A673 (cell line): ENCODE results near the gene CTNNA2. TPM values are rescaled to one million over a fixed set of nuclear protein-coding genes. Genes with fewer than 3 reads are reported as not detected.

ENCODE experiments used
- BruUV-seq: library from RNA; stranded (reverse); fragments of 400-500 nt; replicated peaks from 2 replicates; lab custom pipeline; 2021; lab: Mats Ljungman, UMichigan
- CTCF ChIA-PET: fragments of 300-600 bp; sonication (Branson Sonifier 250); formaldehyde crosslinking; loops from one replicate; lab custom pipeline; 2022; ENCODE audit warnings: antibody characterized with exemption; lab: Charles Lee
- POLR2A ChIA-PET: fragments of 300-600 bp; sonication (Branson Sonifier 250); formaldehyde crosslinking; loops from one replicate; lab custom pipeline; 2022; ENCODE audit warnings: antibody characterized with exemption; ENCODE audit not compliant: low non-redundant PET; lab: Charles Lee
- DNase-seq: peaks from one replicate; pipeline ENCODE4 v3.0.0-alpha.2; 2015; ENCODE audit warnings: low spot score
- H3K27ac ChIP-seq: fragments of 200-600 bp; sonication (generic); 2 replicates; pipeline ENCODE4 v1.5.1; 2016; ENCODE audit warnings: mixed run types, low read depth, mild to moderate bottlenecking, mixed read lengths, antibody characterized with exemption, low read length; ENCODE audit not compliant: poor library complexity, severe bottlenecking
- H3K27me3 ChIP-seq: fragments of 200-600 bp; sonication (generic); replicated peaks from 2 replicates; pipeline ENCODE4 v1.6.1; 2017; ENCODE audit warnings: mixed run types, low read depth, mild to moderate bottlenecking, mixed read lengths, antibody characterized with exemption, low read length; ENCODE audit not compliant: insufficient read depth, poor library complexity
- H3K36me3 ChIP-seq: fragments of 200-600 bp; sonication (generic); 2 replicates; pipeline ENCODE4 v1.6.1; 2016; ENCODE audit warnings: mixed run types, mild to moderate bottlenecking, mixed read lengths, antibody characterized with exemption, low read length; ENCODE audit not compliant: insufficient read depth, poor library complexity, severe bottlenecking
- H3K4me1 ChIP-seq: fragments of 200-600 bp; sonication (generic); 2 replicates; pipeline ENCODE4 v1.6.1; 2017; ENCODE audit warnings: mixed run types, mild to moderate bottlenecking, mixed read lengths, antibody characterized with exemption, low read length; ENCODE audit not compliant: insufficient read depth, poor library complexity, severe bottlenecking
- H3K4me3 ChIP-seq: fragments of 200-600 bp; sonication (generic); 2 replicates; pipeline ENCODE4 v1.5.1; 2016; ENCODE audit warnings: low read depth, mixed run types, mild to moderate bottlenecking, mixed read lengths, low read length; ENCODE audit not compliant: poor library complexity, severe bottlenecking
- H3K9me3 ChIP-seq: fragments of 200-600 bp; sonication (generic); 2 replicates; pipeline ENCODE4 v1.6.1; 2016; ENCODE audit warnings: mixed run types, low read depth, mild to moderate bottlenecking, mixed read lengths, antibody characterized with exemption, low read length; ENCODE audit not compliant: poor library complexity, severe bottlenecking
- EZH2 ChIP-seq: fragments of 200-600 bp; sonication (generic); IDR thresholded peaks from 2 replicates; pipeline ENCODE4 v1.6.1; 2017; ENCODE audit warnings: borderline replicate concordance, low read depth, mild to moderate bottlenecking, mixed read lengths, antibody characterized with exemption, low read length; ENCODE audit not compliant: poor library complexity, severe bottlenecking
- intact Hi-C: fragments of 100-400 bp; cut with micrococcal nuclease; formaldehyde crosslinking; loops from one replicate; pipeline ENCODE4 v1.10.0; 2022; ENCODE audit not compliant: unreplicated experiment
- total RNA-seq: library from RNA; stranded (reverse); gene quantifications from 2 replicates; pipeline ENCODE4 v1.2.3, GENCODE V29; 2021
- TF ChIP-seq, protein P1 (sequence below): fragments of 300-800, 200-600 bp; sonication (generic); conservative IDR thresholded peaks from 2 replicates; pipeline ENCODE4 v1.5.1; 2017; ENCODE audit warnings: low read depth, mild to moderate bottlenecking, antibody characterized with exemption, low read length, moderate library complexity, mixed read lengths

CTNNA2 gene
- total RNA-seq, 1 experiment from 2014 or later = not detected

DNA sequence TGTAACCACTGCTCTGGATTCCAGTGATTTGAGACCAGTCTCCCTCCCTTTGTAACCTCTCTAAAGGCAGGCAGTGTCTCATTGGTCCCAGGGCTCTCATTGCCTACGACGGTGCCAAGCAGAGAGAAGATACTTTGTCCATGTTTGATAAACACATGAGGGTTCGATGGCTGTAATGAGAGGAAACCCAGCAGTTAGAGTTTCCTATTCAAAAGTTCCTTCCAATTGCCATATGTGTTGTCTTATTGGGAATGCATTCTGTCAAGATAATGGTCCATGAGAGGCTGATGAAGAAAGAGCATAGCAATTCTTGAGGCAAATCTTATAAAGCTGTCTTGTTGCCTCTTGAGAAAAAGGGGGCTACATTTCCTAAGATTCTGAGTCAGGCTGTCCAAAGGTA, 499.2 kb downstream of the CTNNA2 start:
- BruUV-seq = no TSS peak
- no peak overlapping the region for H3K4me3 ChIP-seq
- intact Hi-C loops = no loop called here
- no peak overlapping the region for H3K27ac ChIP-seq
- H3K27me3 ChIP-seq = peaks cover 12% of the 10 kb centered on the region
- no peak for DNase-seq
- no peaks in the 10 kb centered on the region for H3K36me3 ChIP-seq
- ChIA-PET POLR2A (no interaction called here), CTCF (no interaction called here)
- H3K9me3 ChIP-seq = no peaks in the 10 kb centered on the region
- no peak for TF ChIP-seq EZH2
- TF ChIP-seq, protein P1, sequence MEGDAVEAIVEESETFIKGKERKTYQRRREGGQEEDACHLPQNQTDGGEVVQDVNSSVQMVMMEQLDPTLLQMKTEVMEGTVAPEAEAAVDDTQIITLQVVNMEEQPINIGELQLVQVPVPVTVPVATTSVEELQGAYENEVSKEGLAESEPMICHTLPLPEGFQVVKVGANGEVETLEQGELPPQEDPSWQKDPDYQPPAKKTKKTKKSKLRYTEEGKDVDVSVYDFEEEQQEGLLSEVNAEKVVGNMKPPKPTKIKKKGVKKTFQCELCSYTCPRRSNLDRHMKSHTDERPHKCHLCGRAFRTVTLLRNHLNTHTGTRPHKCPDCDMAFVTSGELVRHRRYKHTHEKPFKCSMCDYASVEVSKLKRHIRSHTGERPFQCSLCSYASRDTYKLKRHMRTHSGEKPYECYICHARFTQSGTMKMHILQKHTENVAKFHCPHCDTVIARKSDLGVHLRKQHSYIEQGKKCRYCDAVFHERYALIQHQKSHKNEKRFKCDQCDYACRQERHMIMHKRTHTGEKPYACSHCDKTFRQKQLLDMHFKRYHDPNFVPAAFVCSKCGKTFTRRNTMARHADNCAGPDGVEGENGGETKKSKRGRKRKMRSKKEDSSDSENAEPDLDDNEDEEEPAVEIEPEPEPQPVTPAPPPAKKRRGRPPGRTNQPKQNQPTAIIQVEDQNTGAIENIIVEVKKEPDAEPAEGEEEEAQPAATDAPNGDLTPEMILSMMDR = no peak
- H3K4me1 ChIP-seq = no peaks in the 10 kb centered on the region

DNA sequence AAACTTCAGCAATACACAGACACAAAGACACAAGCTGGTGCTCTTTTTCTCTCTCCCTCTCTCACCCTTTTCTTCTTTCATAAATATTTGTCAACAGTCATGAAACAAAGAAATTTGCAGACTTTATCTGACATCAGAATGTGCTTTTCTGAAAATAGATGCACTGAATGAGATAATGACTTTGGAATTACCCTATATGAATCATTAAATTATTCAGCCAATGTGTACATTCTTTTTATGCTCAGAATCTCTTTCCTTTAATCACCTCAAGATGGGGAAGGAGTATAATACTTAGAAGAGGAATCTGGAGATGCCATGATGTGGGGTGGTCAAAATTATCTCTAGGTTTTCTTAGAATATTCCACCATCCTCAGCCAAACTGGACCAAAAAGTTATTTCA, 501.8 kb downstream of the CTNNA2 start:
- POLR2A ChIA-PET = no interaction called here

DNA sequence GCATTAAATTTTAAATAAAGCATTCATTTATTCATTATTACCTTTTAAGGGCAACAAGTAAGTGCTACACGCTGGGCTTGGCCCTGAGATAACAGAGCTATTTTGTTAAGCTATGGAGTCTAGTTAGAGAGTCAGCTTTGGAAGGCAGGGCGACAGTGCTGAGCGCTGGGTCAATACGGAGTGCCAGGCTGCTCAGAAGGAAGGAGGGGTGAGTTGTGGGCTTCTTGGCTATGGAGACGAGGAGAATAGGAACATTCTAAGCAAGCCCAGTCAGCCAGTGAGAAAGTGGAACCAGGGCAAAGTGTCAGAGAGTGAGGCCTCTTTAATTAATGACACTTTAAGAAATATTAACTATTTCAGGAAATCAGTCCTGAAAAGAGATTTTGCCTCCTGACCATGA, 503.3 kb downstream of the CTNNA2 start:
- H3K4me1 ChIP-seq = no peaks in the 10 kb centered on the region
- H3K27me3 ChIP-seq = peaks cover 7% of the 10 kb centered on the region
- intact Hi-C loops = no loop called here
- H3K36me3 ChIP-seq = no peaks in the 10 kb centered on the region
- CTCF ChIA-PET = no interaction called here
- no peak overlapping the region for H3K27ac ChIP-seq
- TF ChIP-seq, protein P1 = no peak
- no peak for TF ChIP-seq EZH2
- H3K9me3 ChIP-seq = no peaks in the 10 kb centered on the region
- no peak for DNase-seq
- no TSS peak for BruUV-seq
- POLR2A ChIA-PET = no interaction called here
- H3K4me3 ChIP-seq = no peak overlapping the region

More for the DNA sequence above, 501.8 kb downstream of the CTNNA2 start:
- BruUV-seq = no TSS peak
- intact Hi-C loops = no loop called here
- peaks cover 7% of the 10 kb centered on the region for H3K27me3 ChIP-seq
- H3K27ac ChIP-seq = no peak overlapping the region
- DNase-seq = no peak
- H3K4me3 ChIP-seq = no peak overlapping the region
- H3K9me3 ChIP-seq = no peaks in the 10 kb centered on the region
- CTCF ChIA-PET = no interaction called here
- no peaks in the 10 kb centered on the region for H3K4me1 ChIP-seq
- H3K36me3 ChIP-seq = no peaks in the 10 kb centered on the region
- TF ChIP-seq EZH2 = no peak
- TF ChIP-seq, protein P1 = no peak
